DND-41 (cell line): ENCODE results near the gene ALDH1A3.

Experiments used
- ATAC-seq: fragments of 200-7000 bp; cut with Tn5 transposase; 3 replicates; pipeline ENCODE4 v1.9.1; 2021; ENCODE audit warnings: low read depth; ENCODE audit not compliant: insufficient read depth
- DNase-seq: peaks from one replicate; pipeline ENCODE4 v3.0.0-alpha.2; 2020
- H2AFZ ChIP-seq: 2 replicates; pipeline ENCODE4 v1.6.0; 2012; ENCODE audit warnings: low read depth, low read length
- H3K27ac ChIP-seq: 2 replicates; pipeline ENCODE4 v1.5.1; 2012; ENCODE audit warnings: low read length, inconsistent platforms
- H3K27me3 ChIP-seq: fragments of 200-600 bp; sonication (generic); 2 replicates; pipeline ENCODE4 v1.6.0; 2012; ENCODE audit warnings: low read length, mild to moderate bottlenecking, inconsistent platforms; ENCODE audit not compliant: insufficient read depth, poor library complexity
- H3K36me3 ChIP-seq: 2 replicates; pipeline ENCODE4 v1.5.1; 2012; ENCODE audit warnings: low read length, inconsistent platforms; ENCODE audit not compliant: insufficient read depth
- H3K4me1 ChIP-seq: 2 replicates; pipeline ENCODE4 v1.5.1; 2012; ENCODE audit warnings: mild to moderate bottlenecking, low read length; ENCODE audit not compliant: insufficient read depth
- H3K4me2 ChIP-seq: 2 replicates; pipeline ENCODE4 v1.6.0; 2012; ENCODE audit warnings: mild to moderate bottlenecking, moderate library complexity, low read length, inconsistent platforms; ENCODE audit not compliant: insufficient read depth
- H3K4me3 ChIP-seq, 2 experiments: fragments of 200-600 bp in 1 of 2; shearing (Covaris generic) in 1 of 2; 2 replicates each; pipeline ENCODE4 v1.5.1; 2012 to 2016; ENCODE audit warnings: inconsistent platforms in 2 of 2, low read length in 2 of 2, mild to moderate bottlenecking in 2 of 2, low read depth in 1 of 2, moderate library complexity in 1 of 2
- H3K79me2 ChIP-seq: 2 replicates; pipeline ENCODE4 v1.6.0; 2012; ENCODE audit warnings: low read length, inconsistent platforms; ENCODE audit not compliant: insufficient read depth
- H3K9ac ChIP-seq: 2 replicates; pipeline ENCODE4 v1.6.0; 2012; ENCODE audit warnings: low read depth, mild to moderate bottlenecking, inconsistent platforms, low read length, moderate library complexity
- H3K9me3 ChIP-seq: 2 replicates; pipeline ENCODE4 v1.5.1; 2012; ENCODE audit warnings: low read length, moderate library complexity, mild to moderate bottlenecking, inconsistent platforms; ENCODE audit not compliant: insufficient read depth, severe bottlenecking
- H4K20me1 ChIP-seq: 2 replicates; pipeline ENCODE4 v1.6.0; 2012; ENCODE audit warnings: low read length; ENCODE audit not compliant: insufficient read depth
- EZH2 ChIP-seq: IDR thresholded peaks from 3 replicates; pipeline ENCODE4 v1.6.1; 2012; ENCODE audit warnings: borderline replicate concordance, low read depth, mild to moderate bottlenecking, moderate library complexity, low read length, inconsistent platforms; ENCODE audit not compliant: severe bottlenecking
- TF ChIP-seq, protein P1 (sequence below): IDR thresholded peaks from 2 replicates; pipeline ENCODE4 v1.5.1; 2012; ENCODE audit warnings: borderline replicate concordance, low read length, moderate library complexity, mild to moderate bottlenecking; ENCODE audit not compliant: poor library complexity, severe bottlenecking; ENCODE audit errors: extremely low read depth

ALDH1A3 gene

DNA sequence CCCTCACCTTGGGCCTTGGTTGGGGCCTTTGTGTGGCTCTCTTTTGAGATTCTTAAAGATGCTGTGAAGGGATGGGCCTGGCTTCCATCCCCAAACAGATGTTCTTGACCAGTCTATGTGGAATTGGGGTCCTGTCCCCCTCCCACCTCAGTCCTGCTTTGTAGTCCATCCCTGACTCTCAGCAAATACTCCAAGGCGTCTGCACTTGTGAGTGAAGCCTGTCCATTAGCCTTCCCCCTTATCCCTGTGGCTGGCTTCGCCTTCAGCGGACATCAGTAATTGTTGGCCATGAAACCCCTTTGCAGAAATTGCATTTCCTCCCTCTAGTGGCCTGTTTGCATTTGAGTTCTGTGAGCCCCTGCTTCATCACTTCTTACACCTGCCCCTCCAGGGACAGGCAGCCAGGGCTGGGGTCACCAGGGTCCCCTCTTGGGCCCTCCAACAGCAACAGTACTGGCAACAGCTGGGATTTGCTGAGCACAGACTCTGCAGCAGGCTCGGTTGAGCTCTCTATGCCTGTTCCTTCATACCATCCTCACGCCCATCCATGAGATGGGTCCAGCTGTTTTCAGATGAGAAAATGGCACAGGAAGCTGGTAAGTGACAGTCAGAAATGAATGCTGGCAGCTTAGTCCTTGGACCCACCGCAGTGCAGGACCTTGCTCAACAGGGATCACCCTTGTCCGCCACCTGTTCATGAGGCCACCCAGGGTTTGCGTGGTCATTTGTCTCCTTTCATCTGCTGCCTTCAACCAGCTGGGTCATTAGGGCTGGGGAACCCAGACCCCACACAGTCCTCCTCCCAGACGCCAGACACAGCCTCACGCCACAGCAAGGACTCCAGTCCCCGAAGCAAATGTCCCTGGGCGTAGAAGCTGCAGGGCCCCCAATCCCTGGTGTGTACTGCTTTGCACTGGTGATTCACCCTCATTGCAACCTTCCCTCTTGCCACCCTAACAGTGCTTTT lies 30.6 kb downstream of the ALDH1A3 start:
- peaks cover 17% of the 10 kb centered on the region for H3K27me3 ChIP-seq
- no peaks in the 10 kb centered on the region for H4K20me1 ChIP-seq
- H3K4me1 ChIP-seq, result no peaks in the 10 kb centered on the region
- H3K9me3 ChIP-seq, result no peaks in the 10 kb centered on the region
- no peak for TF ChIP-seq EZH2
- TF ChIP-seq, protein P1, sequence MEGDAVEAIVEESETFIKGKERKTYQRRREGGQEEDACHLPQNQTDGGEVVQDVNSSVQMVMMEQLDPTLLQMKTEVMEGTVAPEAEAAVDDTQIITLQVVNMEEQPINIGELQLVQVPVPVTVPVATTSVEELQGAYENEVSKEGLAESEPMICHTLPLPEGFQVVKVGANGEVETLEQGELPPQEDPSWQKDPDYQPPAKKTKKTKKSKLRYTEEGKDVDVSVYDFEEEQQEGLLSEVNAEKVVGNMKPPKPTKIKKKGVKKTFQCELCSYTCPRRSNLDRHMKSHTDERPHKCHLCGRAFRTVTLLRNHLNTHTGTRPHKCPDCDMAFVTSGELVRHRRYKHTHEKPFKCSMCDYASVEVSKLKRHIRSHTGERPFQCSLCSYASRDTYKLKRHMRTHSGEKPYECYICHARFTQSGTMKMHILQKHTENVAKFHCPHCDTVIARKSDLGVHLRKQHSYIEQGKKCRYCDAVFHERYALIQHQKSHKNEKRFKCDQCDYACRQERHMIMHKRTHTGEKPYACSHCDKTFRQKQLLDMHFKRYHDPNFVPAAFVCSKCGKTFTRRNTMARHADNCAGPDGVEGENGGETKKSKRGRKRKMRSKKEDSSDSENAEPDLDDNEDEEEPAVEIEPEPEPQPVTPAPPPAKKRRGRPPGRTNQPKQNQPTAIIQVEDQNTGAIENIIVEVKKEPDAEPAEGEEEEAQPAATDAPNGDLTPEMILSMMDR, result peak; percentile 19
- no peaks in the 10 kb centered on the region for H3K79me2 ChIP-seq
- H3K4me2 ChIP-seq, result no peak overlapping the region
- H3K27ac ChIP-seq, result no peak overlapping the region
- no peak overlapping the region for H2AFZ ChIP-seq
- no peak overlapping the region for H3K4me3 ChIP-seq
- no peak for ATAC-seq
- no peaks in the 10 kb centered on the region for H3K36me3 ChIP-seq
- no peak for DNase-seq
- no peak overlapping the region for H3K9ac ChIP-seq

DNA sequence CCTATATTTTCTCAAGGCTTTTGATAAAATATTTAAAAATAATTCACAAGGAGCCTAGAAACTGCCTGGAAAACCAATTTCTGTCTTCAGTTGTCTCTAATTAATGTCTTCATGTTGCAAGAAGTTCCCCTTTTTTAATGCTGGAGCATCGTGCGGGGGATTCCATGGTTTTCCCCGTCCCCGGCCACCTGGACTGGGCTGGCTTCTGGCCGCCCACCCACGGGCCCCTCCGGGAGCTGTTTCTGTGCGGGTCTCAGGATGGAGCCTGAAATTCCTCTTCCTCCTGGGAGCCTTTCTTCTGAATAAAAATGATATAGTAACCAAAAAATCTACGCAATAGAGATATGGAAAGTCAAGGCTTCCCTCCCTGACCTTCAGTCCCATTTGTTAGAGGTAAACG lies 31.5 kb downstream of the ALDH1A3 start:
- DNase-seq (no peak), ATAC-seq (no peak)
- TF ChIP-seq, protein P1, result no peak
- H3K36me3 ChIP-seq, result no peaks in the 10 kb centered on the region
- no peak overlapping the region for H3K4me3 ChIP-seq
- no peak overlapping the region for H3K4me2 ChIP-seq
- H3K79me2 ChIP-seq, result no peaks in the 10 kb centered on the region
- no peaks in the 10 kb centered on the region for H4K20me1 ChIP-seq
- H3K4me1 ChIP-seq, result no peaks in the 10 kb centered on the region
- peaks cover 14% of the 10 kb centered on the region for H3K27me3 ChIP-seq
- no peaks in the 10 kb centered on the region for H3K9me3 ChIP-seq
- H3K9ac ChIP-seq, result no peak overlapping the region
- H2AFZ ChIP-seq, result no peak overlapping the region
- H3K27ac ChIP-seq, result no peak overlapping the region

DNA sequence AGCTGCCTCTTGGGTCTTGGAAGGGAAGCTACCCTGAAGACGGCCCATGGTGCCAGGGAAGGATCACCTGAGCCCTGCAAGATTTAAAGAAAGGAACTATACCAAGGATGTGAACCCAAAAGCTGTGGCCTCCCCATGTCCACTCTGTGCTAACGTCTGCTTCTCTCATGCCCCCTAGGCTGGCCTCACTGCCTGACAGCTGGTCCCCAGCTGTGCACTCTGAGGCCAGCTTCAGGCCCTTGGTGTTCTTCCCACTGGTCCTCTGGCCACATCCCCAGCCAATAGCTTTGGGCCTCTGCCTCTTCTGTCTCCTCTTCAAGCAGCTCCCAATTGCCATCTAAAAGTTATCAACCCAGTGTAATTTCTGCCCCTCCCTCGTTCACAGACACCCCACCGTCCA lies 34.3 kb downstream of the ALDH1A3 start:
- ATAC-seq, result no peak
- H3K36me3 ChIP-seq, result no peaks in the 10 kb centered on the region

More for the DNA sequence above, 34.3 kb downstream of the ALDH1A3 start:
- H3K4me1 ChIP-seq, result no peaks in the 10 kb centered on the region
- no peak overlapping the region for H3K4me3 ChIP-seq
- H3K27ac ChIP-seq, result no peak overlapping the region
- no peak overlapping the region for H2AFZ ChIP-seq
- no peak overlapping the region for H3K4me2 ChIP-seq
- TF ChIP-seq EZH2, result no peak
- TF ChIP-seq, protein P1, result no peak
- no peak for DNase-seq
- H3K9me3 ChIP-seq, result no peaks in the 10 kb centered on the region
- no peaks in the 10 kb centered on the region for H3K79me2 ChIP-seq
- peaks cover 3% of the 10 kb centered on the region for H3K27me3 ChIP-seq
- H4K20me1 ChIP-seq, result no peaks in the 10 kb centered on the region
- H3K9ac ChIP-seq, result no peak overlapping the region
